ENCODE data around the gene DAB2IP. TPM values are rescaled to one million over a fixed set of nuclear protein-coding genes. Genes with fewer than 3 reads are reported as not detected.

Gene DAB2IP
- total and polyA plus RNA-seq, 4 donors = 2.3 to 13.1 (median 5.4) TPM

GRCh38 chr9:121678501-121679022, 27.1 kb downstream of the DAB2IP start:
- Histone ChIP-seq H3K4me1 (ENCODE audit: control insufficient read depth in 4 of 4, insufficient read depth in 4 of 4, low read length in 3 of 4) (peaks cover 2 to 15% (median 11%) of the 10 kb centered on the region in 4 donors), H3K27me3 (ENCODE audit: control insufficient read depth in 4 of 4, insufficient read depth in 4 of 4, low read length in 3 of 4) (no peaks in the 10 kb centered on the region), H3K27ac (ENCODE audit: low read depth in 1 of 2, low read length in 2 of 2) (no peak overlapping the region), H3K4me3 (ENCODE audit: low read depth in 1 of 3, low read length in 3 of 3) (no peak overlapping the region), H3K36me3 (ENCODE audit: control insufficient read depth in 4 of 4, insufficient read depth in 3 of 4, low read depth in 1 of 4, low read length in 3 of 4) (peaks cover 0 to 5% (median 1%) of the 10 kb centered on the region in 4 donors), H3K9me3 (ENCODE audit: control insufficient read depth in 4 of 4, low read length in 3 of 4) (no peaks in the 10 kb centered on the region), H3K9ac (ENCODE audit: low read depth in 1 of 2, low read length in 2 of 2) (no peak overlapping the region)
- no peak for TF ChIP-seq JUND (IDR thresholded peaks at IDR 0.05)
- no peak for TF ChIP-seq EGR1 (IDR thresholded peaks at IDR 0.05; ENCODE audit: low read depth in 2 of 2)
- no peak for TF ChIP-seq HNF4A (conservative IDR thresholded peaks at IDR 0.05)
- no peak for TF ChIP-seq SP1 (IDR thresholded peaks at IDR 0.05)
- 97% methylated on average over 22 of the region's 22 CpGs for WGBS
- DNase-seq (ENCODE audit: low spot score) = no peak

DNA sequence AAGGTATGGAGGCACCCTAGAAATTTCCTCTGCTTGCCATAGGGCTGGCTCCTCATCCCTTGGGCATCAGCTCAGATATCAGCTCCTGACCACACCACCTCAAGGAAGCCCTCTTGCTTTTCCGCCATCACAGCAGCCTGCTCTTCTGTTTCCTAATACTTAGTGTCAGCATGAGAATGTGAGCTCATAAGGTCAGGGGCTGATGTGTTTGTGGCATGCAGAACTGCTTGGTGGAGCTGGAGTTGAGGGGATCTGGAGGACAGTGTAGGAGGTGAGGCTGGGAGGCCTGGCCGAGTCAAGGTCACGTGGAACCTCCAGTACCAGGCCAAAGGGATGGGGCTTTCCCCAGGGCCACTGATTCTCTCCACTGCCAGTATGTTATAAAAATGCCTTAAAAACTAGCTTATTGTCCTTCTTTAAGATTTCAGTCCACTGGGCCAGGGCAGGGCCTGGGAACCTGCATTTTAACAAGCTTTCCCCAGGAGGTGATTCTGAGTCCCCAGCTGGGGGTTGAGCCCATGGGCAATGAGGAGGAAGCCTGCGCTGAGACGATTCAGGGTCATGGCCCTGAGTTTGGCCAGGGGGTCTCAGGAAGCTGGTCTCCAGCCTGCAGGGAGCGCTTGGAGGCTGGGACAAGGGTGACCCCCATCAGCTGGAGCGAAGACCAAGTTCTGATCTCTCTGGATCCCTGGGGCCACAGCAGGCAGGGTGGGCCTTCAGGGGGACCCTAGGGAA, 28.6 kb downstream of the DAB2IP start:
- no peak for DNase-seq (ENCODE audit: low spot score)
- 96% methylated on average over 7 of the region's 7 CpGs for WGBS
- H3K36me3 ChIP-seq (ENCODE audit: control insufficient read depth in 4 of 4, insufficient read depth in 3 of 4, low read depth in 1 of 4, low read length in 3 of 4) = peaks cover 0 to 5% (median 1%) of the 10 kb centered on the region in 4 donors

More for the DNA sequence above, 28.6 kb downstream of the DAB2IP start:
- Histone ChIP-seq H3K27me3 (ENCODE audit: control insufficient read depth in 4 of 4, insufficient read depth in 4 of 4, low read length in 3 of 4) (no peaks in the 10 kb centered on the region), H3K27ac (ENCODE audit: low read depth in 1 of 2, low read length in 2 of 2) (no peak overlapping the region), H3K4me3 (ENCODE audit: low read depth in 1 of 3, low read length in 3 of 3) (no peak overlapping the region), H3K9ac (ENCODE audit: low read depth in 1 of 2, low read length in 2 of 2) (no peak overlapping the region), H3K4me1 (ENCODE audit: control insufficient read depth in 4 of 4, insufficient read depth in 4 of 4, low read length in 3 of 4) (peaks cover 2 to 15% (median 11%) of the 10 kb centered on the region in 4 donors), H3K9me3 (ENCODE audit: control insufficient read depth in 4 of 4, low read length in 3 of 4) (no peaks in the 10 kb centered on the region)
- TF ChIP-seq ZBTB33 (IDR thresholded peaks at IDR 0.05) (no peak), SP1 (IDR thresholded peaks at IDR 0.05) (no peak), GABPA (IDR thresholded peaks at IDR 0.05 in 1 of 2, conservative IDR thresholded peaks at IDR 0.05 in 1 of 2) (no peak), JUND (IDR thresholded peaks at IDR 0.05) (no peak), CTCF (IDR thresholded peaks at IDR 0.05; ENCODE audit: low read depth, low read length, missing input control) (no peak), TAF1 (conservative IDR thresholded peaks at IDR 0.05) (no peak), RXRA (IDR thresholded peaks at IDR 0.05) (no peak), FOXA1 (IDR thresholded peaks at IDR 0.05) (no peak), YY1 (IDR thresholded peaks at IDR 0.05) (no peak), HNF4G (IDR thresholded peaks at IDR 0.05) (no peak), FOXA2 (IDR thresholded peaks at IDR 0.05) (no peak), EGR1 (IDR thresholded peaks at IDR 0.05; ENCODE audit: low read depth in 2 of 2) (no peak), RAD21 (IDR thresholded peaks at IDR 0.05) (no peak), NR2F2 (IDR thresholded peaks at IDR 0.05) (no peak), HNF4A (conservative IDR thresholded peaks at IDR 0.05) (no peak)
- TF ChIP-seq, protein P1, sequence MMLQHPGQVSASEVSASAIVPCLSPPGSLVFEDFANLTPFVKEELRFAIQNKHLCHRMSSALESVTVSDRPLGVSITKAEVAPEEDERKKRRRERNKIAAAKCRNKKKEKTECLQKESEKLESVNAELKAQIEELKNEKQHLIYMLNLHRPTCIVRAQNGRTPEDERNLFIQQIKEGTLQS (IDR thresholded peaks at IDR 0.05) = no peak
- TF ChIP-seq, protein P2, sequence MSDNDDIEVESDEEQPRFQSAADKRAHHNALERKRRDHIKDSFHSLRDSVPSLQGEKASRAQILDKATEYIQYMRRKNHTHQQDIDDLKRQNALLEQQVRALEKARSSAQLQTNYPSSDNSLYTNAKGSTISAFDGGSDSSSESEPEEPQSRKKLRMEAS (IDR thresholded peaks at IDR 0.05) = no peak
- TF ChIP-seq, protein P3, sequence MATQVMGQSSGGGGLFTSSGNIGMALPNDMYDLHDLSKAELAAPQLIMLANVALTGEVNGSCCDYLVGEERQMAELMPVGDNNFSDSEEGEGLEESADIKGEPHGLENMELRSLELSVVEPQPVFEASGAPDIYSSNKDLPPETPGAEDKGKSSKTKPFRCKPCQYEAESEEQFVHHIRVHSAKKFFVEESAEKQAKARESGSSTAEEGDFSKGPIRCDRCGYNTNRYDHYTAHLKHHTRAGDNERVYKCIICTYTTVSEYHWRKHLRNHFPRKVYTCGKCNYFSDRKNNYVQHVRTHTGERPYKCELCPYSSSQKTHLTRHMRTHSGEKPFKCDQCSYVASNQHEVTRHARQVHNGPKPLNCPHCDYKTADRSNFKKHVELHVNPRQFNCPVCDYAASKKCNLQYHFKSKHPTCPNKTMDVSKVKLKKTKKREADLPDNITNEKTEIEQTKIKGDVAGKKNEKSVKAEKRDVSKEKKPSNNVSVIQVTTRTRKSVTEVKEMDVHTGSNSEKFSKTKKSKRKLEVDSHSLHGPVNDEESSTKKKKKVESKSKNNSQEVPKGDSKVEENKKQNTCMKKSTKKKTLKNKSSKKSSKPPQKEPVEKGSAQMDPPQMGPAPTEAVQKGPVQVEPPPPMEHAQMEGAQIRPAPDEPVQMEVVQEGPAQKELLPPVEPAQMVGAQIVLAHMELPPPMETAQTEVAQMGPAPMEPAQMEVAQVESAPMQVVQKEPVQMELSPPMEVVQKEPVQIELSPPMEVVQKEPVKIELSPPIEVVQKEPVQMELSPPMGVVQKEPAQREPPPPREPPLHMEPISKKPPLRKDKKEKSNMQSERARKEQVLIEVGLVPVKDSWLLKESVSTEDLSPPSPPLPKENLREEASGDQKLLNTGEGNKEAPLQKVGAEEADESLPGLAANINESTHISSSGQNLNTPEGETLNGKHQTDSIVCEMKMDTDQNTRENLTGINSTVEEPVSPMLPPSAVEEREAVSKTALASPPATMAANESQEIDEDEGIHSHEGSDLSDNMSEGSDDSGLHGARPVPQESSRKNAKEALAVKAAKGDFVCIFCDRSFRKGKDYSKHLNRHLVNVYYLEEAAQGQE (IDR thresholded peaks at IDR 0.05) = no peak

Data from liver (tissue), 9 donors.